Endothelial cell of umbilical vein (primary cell): ENCODE results near the gene PDE10A.

Experiments
- EZH2 ChIP-seq: IDR thresholded peaks from 2 replicates; pipeline ENCODE4 v1.6.1; 2012; ENCODE audit warnings: borderline replicate concordance, low read depth, mild to moderate bottlenecking, moderate library complexity, low read length, inconsistent platforms; ENCODE audit not compliant: severe bottlenecking
- FOS ChIP-seq: IDR thresholded peaks from 2 replicates; pipeline ENCODE4 v1.6.1; 2011; ENCODE audit warnings: mild to moderate bottlenecking, low read length, moderate library complexity, borderline replicate concordance; ENCODE audit not compliant: insufficient read depth
- JUN ChIP-seq: IDR thresholded peaks from 2 replicates; pipeline ENCODE4 v1.6.1; 2011; ENCODE audit warnings: borderline replicate concordance, low read depth; ENCODE audit not compliant: insufficient read length, insufficient read depth
- MYC ChIP-seq: IDR thresholded peaks from one replicate; pipeline ENCODE4 v1.6.1; 2011; ENCODE audit warnings: mild to moderate bottlenecking, low read depth, low read length
- POLR2A ChIP-seq: IDR thresholded peaks from 2 replicates; pipeline ENCODE4 v1.6.1; 2012; ENCODE audit warnings: low read depth, mild to moderate bottlenecking, control low read depth, low read length
- POLR2AphosphoS5 ChIP-seq: IDR thresholded peaks from 2 replicates; pipeline ENCODE4 v1.6.1; 2012; ENCODE audit warnings: low read depth, mild to moderate bottlenecking, control low read depth, low read length, moderate library complexity; ENCODE audit not compliant: insufficient read depth
- TF ChIP-seq, protein P1 (sequence below), 2 donors: IDR thresholded peaks; 1 replicate in 1 of 2; 2 replicates in 1 of 2; pipeline ENCODE4 v1.5.1; 2011; ENCODE audit warnings: low read length in 2 of 2, mild to moderate bottlenecking in 2 of 2, moderate library complexity in 2 of 2, control low read depth in 1 of 2, inconsistent platforms in 1 of 2, low read depth in 1 of 2; ENCODE audit not compliant: insufficient read depth in 1 of 2; ENCODE audit errors: extremely low read depth in 1 of 2
- TF ChIP-seq, protein P2 (sequence below): IDR thresholded peaks from 2 replicates; pipeline ENCODE4 v1.6.1; 2011; ENCODE audit not compliant: insufficient read depth, insufficient read length

DNA sequence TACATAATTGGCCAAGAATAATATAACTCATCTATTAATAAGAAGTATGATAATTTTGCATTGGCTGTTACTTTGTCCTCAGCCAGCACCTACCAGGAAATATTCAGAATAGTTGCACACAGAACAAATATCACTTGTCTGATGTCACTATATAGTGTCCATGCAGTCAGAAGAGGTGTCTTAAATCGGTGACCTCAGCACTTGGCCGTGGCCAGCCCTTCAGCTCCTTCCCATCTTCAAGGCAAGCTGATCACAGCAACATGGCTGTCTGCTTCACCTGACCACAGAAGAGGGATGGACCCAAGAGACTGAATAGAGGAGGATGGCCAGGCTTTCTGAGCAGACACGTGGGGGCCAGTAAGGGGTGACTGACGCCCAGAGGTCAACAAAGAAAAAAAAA lies 22.2 kb downstream of the PDE10A start:
- TF ChIP-seq, protein P1, sequence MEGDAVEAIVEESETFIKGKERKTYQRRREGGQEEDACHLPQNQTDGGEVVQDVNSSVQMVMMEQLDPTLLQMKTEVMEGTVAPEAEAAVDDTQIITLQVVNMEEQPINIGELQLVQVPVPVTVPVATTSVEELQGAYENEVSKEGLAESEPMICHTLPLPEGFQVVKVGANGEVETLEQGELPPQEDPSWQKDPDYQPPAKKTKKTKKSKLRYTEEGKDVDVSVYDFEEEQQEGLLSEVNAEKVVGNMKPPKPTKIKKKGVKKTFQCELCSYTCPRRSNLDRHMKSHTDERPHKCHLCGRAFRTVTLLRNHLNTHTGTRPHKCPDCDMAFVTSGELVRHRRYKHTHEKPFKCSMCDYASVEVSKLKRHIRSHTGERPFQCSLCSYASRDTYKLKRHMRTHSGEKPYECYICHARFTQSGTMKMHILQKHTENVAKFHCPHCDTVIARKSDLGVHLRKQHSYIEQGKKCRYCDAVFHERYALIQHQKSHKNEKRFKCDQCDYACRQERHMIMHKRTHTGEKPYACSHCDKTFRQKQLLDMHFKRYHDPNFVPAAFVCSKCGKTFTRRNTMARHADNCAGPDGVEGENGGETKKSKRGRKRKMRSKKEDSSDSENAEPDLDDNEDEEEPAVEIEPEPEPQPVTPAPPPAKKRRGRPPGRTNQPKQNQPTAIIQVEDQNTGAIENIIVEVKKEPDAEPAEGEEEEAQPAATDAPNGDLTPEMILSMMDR (IDR thresholded peaks at IDR 0.05; ENCODE audit: extremely low read depth in 1 of 2, insufficient read depth in 1 of 2, low read depth in 1 of 2, low read length in 2 of 2): no peak
- TF ChIP-seq MYC (no peak), POLR2A (no peak), JUN (no peak), FOS (no peak), EZH2 (no peak), POLR2AphosphoS5 (no peak)
- TF ChIP-seq, protein P2, sequence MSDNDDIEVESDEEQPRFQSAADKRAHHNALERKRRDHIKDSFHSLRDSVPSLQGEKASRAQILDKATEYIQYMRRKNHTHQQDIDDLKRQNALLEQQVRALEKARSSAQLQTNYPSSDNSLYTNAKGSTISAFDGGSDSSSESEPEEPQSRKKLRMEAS: no peak
